GM23338 (cell line): ENCODE results near the gene FKBP5. TPM values are rescaled to one million over a fixed set of nuclear protein-coding genes. Genes with fewer than 3 reads are reported as not detected.
A peak's percentile ranks its signal among the peaks of the same experiment; 100 is the strongest.

Experiments
- ATAC-seq: fragments of 200-7000 bp; cut with Tn5 transposase; 3 replicates; pipeline ENCODE4 v1.9.1; 2020
- DNase-seq: peaks from one replicate; pipeline ENCODE4 v3.0.0-alpha.2; 2015; ENCODE audit warnings: low spot score
- H2AFZ ChIP-seq: fragments of 200-600 bp; sonication (generic); 2 replicates; pipeline ENCODE4 v1.8.0; 2016; ENCODE audit warnings: antibody characterized with exemption, mild to moderate bottlenecking, moderate library complexity
- H3F3A ChIP-seq: fragments of 200-600 bp; sonication (generic); replicated peaks from 2 replicates; pipeline ENCODE4 v1.8.0; 2017; ENCODE audit warnings: antibody characterized with exemption, mixed run types, low read depth
- H3K27ac ChIP-seq: fragments of 200-600 bp; sonication (generic); 2 replicates; pipeline ENCODE4 v1.6.1; 2016; ENCODE audit warnings: low read depth
- H3K27me3 ChIP-seq: fragments of 200-600 bp; sonication (generic); 2 replicates; pipeline ENCODE4 v1.8.0; 2016; ENCODE audit warnings: mild to moderate bottlenecking, mixed run types, moderate library complexity; ENCODE audit not compliant: insufficient read depth
- H3K36me3 ChIP-seq: fragments of 200-600 bp; sonication (generic); 2 replicates; pipeline ENCODE4 v1.8.0; 2016; ENCODE audit warnings: mild to moderate bottlenecking; ENCODE audit not compliant: insufficient read depth
- H3K4me1 ChIP-seq: fragments of 200-600 bp; sonication (generic); 2 replicates; pipeline ENCODE4 v1.8.0; 2016; ENCODE audit warnings: mild to moderate bottlenecking, moderate library complexity; ENCODE audit not compliant: insufficient read depth
- H3K4me2 ChIP-seq: fragments of 200-600 bp; sonication (generic); 2 replicates; pipeline ENCODE4 v1.7.1; 2017; ENCODE audit warnings: mixed run types
- H3K4me3 ChIP-seq: fragments of 200-600 bp; sonication (generic); 2 replicates; pipeline ENCODE4 v1.6.1; 2016; ENCODE audit warnings: mixed run types
- H3K79me2 ChIP-seq: fragments of 200-600 bp; sonication (generic); replicated peaks from 2 replicates; pipeline ENCODE4 v1.8.0; 2017; ENCODE audit warnings: mild to moderate bottlenecking; ENCODE audit not compliant: insufficient read depth
- H3K9me2 ChIP-seq: fragments of 200-600 bp; sonication (generic); 2 replicates; pipeline ENCODE4 v1.8.0; 2017; ENCODE audit not compliant: insufficient read depth
- H4K20me1 ChIP-seq: fragments of 200-600 bp; sonication (generic); replicated peaks from 2 replicates; pipeline ENCODE4 v1.8.0; 2017; ENCODE audit warnings: mild to moderate bottlenecking; ENCODE audit not compliant: insufficient read depth
- H3K27ac Mint-ChIP-seq: 2 replicates; pipeline ENCODE4 v1.8.0; 2020; ENCODE audit warnings: inconsistent platforms, mild to moderate bottlenecking, moderate library complexity, mixed read lengths
- H3K27me3 Mint-ChIP-seq: 3 replicates; pipeline ENCODE4 v1.8.0; 2022; ENCODE audit warnings: low read depth, mild to moderate bottlenecking, moderate library complexity, mixed read lengths, inconsistent platforms; ENCODE audit not compliant: insufficient read depth, poor library complexity
- H3K36me3 Mint-ChIP-seq: 3 replicates; pipeline ENCODE4 v1.8.0; 2021; ENCODE audit warnings: low read depth, mild to moderate bottlenecking, inconsistent platforms, moderate library complexity, mixed read lengths
- H3K4me1 Mint-ChIP-seq: 3 replicates; pipeline ENCODE4 v1.8.0; 2020; ENCODE audit warnings: mild to moderate bottlenecking, inconsistent platforms, mixed read lengths
- H3K4me3 Mint-ChIP-seq: 3 replicates; pipeline ENCODE4 v1.8.0; 2021; ENCODE audit warnings: moderate library complexity, mild to moderate bottlenecking, inconsistent platforms, mixed read lengths
- H3K9me3 Mint-ChIP-seq: 3 replicates; pipeline ENCODE4 v1.8.0; 2020; ENCODE audit warnings: moderate library complexity, mild to moderate bottlenecking, inconsistent platforms, mixed read lengths
- CREB1 ChIP-seq: fragments of 250-450 bp; sonication (Bioruptor Pico); IDR thresholded peaks from 2 replicates; pipeline ENCODE4 v1.5.0; 2020; ENCODE audit warnings: low read depth, mild to moderate bottlenecking, moderate library complexity
- ETS1 ChIP-seq: IDR thresholded peaks from 2 replicates; pipeline ENCODE4 v1.6.1; 2016; ENCODE audit warnings: antibody characterized with exemption
- EZH2 ChIP-seq: fragments of 200-600 bp; sonication (generic); IDR thresholded peaks from one replicate; pipeline ENCODE4 v1.8.0; 2017; ENCODE audit warnings: antibody characterized with exemption, mild to moderate bottlenecking, low read depth; ENCODE audit not compliant: unreplicated experiment
- EZH2phosphoT487 ChIP-seq: fragments of 200-600 bp; sonication (generic); IDR thresholded peaks from one replicate; pipeline ENCODE4 v1.8.1; 2018; ENCODE audit warnings: antibody characterized with exemption; ENCODE audit not compliant: unreplicated experiment
- JUNB ChIP-seq: IDR thresholded peaks from one replicate; pipeline ENCODE4 v1.6.1; 2016; ENCODE audit warnings: antibody characterized with exemption; ENCODE audit not compliant: unreplicated experiment
- NANOG ChIP-seq: IDR thresholded peaks from 2 replicates; pipeline ENCODE4 v1.6.1; 2016; ENCODE audit warnings: antibody characterized with exemption, borderline replicate concordance
- POLR2AphosphoS5 ChIP-seq: IDR thresholded peaks from 2 replicates; pipeline ENCODE4 v1.6.1; 2016; ENCODE audit warnings: antibody characterized with exemption, low read depth
- ZNF114 ChIP-seq: fragments of 250-450 bp; sonication (Bioruptor Pico); IDR thresholded peaks from 2 replicates; pipeline ENCODE4 v1.5.0; 2020; ENCODE audit warnings: mild to moderate bottlenecking, moderate library complexity
- ZNF331 ChIP-seq: fragments of 250-450 bp; sonication (Bioruptor Pico); IDR thresholded peaks from 2 replicates; pipeline ENCODE4 v1.5.0; 2020; ENCODE audit warnings: low read depth, mild to moderate bottlenecking, moderate library complexity
- polyA plus RNA-seq: library from polyadenylated mRNA; unstranded; fragments of >200 nt; fragmentation: Nextera tagmentation; extraction: Ambion mirVana; gene quantifications from 2 replicates; pipeline ENCODE4 v1.2.1, GENCODE V29; 2016
- total RNA-seq: library from RNA; depleted of rRNA; stranded (reverse); fragments of >200 nt; shearing (Covaris generic); gene quantifications from 2 replicates; pipeline ENCODE4 v1.2.3, GENCODE V29; 2014
- TF ChIP-seq, protein P1 (sequence below), 2 experiments: fragments of 200-600 bp in 1 of 2; sonication (generic) in 1 of 2; conservative IDR thresholded peaks; 2 replicates each; pipeline versions ENCODE4 v1.5.1 to v1.6.1; 2016 to 2017; ENCODE audit warnings: antibody characterized with exemption in 2 of 2, low read depth in 2 of 2, mild to moderate bottlenecking in 2 of 2, moderate library complexity in 1 of 2
- TF ChIP-seq, protein P2 (sequence below): fragments of 250-450 bp; sonication (Bioruptor Pico); IDR thresholded peaks from 2 replicates; pipeline ENCODE4 v1.5.0; 2020; ENCODE audit warnings: mild to moderate bottlenecking, moderate library complexity

FKBP5 gene
- total and polyA plus RNA-seq, 2 experiments from 2014 or later = 19.8 to 28.6 TPM

- H3K27me3 Mint-ChIP-seq = peaks cover 3% of the 10 kb centered on the region
- Histone ChIP-seq H4K20me1 (no peaks in the 10 kb centered on the region; the same call in 1 of the 2 replicates), H3K4me3 (no peak overlapping the region), H3K36me3 (no peaks in the 10 kb centered on the region; the same call in 1 of the 2 replicates), H3F3A (no peaks in the 10 kb centered on the region), H3K27me3 (no peaks in the 10 kb centered on the region), H3K9me2 (no peaks in the 10 kb centered on the region), H2AFZ (no peak overlapping the region), H3K79me2 (no peaks in the 10 kb centered on the region), H3K4me2 (no peak overlapping the region), H3K4me1 (no peaks in the 10 kb centered on the region), H3K27ac (no peak overlapping the region)
- no peak overlapping the region for H3K27ac Mint-ChIP-seq
- TF ChIP-seq CREB1 (CRISPR knock-in tag) = no peak
- TF ChIP-seq, protein P1, sequence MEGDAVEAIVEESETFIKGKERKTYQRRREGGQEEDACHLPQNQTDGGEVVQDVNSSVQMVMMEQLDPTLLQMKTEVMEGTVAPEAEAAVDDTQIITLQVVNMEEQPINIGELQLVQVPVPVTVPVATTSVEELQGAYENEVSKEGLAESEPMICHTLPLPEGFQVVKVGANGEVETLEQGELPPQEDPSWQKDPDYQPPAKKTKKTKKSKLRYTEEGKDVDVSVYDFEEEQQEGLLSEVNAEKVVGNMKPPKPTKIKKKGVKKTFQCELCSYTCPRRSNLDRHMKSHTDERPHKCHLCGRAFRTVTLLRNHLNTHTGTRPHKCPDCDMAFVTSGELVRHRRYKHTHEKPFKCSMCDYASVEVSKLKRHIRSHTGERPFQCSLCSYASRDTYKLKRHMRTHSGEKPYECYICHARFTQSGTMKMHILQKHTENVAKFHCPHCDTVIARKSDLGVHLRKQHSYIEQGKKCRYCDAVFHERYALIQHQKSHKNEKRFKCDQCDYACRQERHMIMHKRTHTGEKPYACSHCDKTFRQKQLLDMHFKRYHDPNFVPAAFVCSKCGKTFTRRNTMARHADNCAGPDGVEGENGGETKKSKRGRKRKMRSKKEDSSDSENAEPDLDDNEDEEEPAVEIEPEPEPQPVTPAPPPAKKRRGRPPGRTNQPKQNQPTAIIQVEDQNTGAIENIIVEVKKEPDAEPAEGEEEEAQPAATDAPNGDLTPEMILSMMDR (conservative IDR thresholded peaks at IDR 0.05; ENCODE audit: low read depth in 2 of 2) = peak; percentile 90 to 92
- no peak overlapping the region for H3K4me3 Mint-ChIP-seq
- peaks cover 6% of the 10 kb centered on the region; the same call in 1 of the 3 replicates for H3K36me3 Mint-ChIP-seq
- H3K4me1 Mint-ChIP-seq = peaks cover 4% of the 10 kb centered on the region; the same call in 1 of the 3 replicates
- DNase-seq = peak; percentile 91
- ATAC-seq = peak; percentile 95
- H3K9me3 Mint-ChIP-seq = no peaks in the 10 kb centered on the region
Observed at GRCh38 chr6:35583893-35584688, 104.6 kb downstream of the FKBP5 start.

- no peaks in the 10 kb centered on the region for H3K9me3 Mint-ChIP-seq
- Histone ChIP-seq H3K4me3 (no peak overlapping the region), H3K4me2 (no peak overlapping the region), H3K36me3 (no peaks in the 10 kb centered on the region), H3K9me2 (no peaks in the 10 kb centered on the region), H3K4me1 (no peaks in the 10 kb centered on the region), H3K79me2 (no peaks in the 10 kb centered on the region), H4K20me1 (no peaks in the 10 kb centered on the region; the same call in 1 of the 2 replicates), H2AFZ (no peak overlapping the region), H3F3A (no peaks in the 10 kb centered on the region), H3K27ac (no peak overlapping the region), H3K27me3 (no peaks in the 10 kb centered on the region)
- ATAC-seq = no peak
- DNase-seq = no peak
- H3K4me3 Mint-ChIP-seq = no peak overlapping the region
- TF ChIP-seq ETS1 = no peak
- TF ChIP-seq JUNB = no peak
- TF ChIP-seq, protein P2, sequence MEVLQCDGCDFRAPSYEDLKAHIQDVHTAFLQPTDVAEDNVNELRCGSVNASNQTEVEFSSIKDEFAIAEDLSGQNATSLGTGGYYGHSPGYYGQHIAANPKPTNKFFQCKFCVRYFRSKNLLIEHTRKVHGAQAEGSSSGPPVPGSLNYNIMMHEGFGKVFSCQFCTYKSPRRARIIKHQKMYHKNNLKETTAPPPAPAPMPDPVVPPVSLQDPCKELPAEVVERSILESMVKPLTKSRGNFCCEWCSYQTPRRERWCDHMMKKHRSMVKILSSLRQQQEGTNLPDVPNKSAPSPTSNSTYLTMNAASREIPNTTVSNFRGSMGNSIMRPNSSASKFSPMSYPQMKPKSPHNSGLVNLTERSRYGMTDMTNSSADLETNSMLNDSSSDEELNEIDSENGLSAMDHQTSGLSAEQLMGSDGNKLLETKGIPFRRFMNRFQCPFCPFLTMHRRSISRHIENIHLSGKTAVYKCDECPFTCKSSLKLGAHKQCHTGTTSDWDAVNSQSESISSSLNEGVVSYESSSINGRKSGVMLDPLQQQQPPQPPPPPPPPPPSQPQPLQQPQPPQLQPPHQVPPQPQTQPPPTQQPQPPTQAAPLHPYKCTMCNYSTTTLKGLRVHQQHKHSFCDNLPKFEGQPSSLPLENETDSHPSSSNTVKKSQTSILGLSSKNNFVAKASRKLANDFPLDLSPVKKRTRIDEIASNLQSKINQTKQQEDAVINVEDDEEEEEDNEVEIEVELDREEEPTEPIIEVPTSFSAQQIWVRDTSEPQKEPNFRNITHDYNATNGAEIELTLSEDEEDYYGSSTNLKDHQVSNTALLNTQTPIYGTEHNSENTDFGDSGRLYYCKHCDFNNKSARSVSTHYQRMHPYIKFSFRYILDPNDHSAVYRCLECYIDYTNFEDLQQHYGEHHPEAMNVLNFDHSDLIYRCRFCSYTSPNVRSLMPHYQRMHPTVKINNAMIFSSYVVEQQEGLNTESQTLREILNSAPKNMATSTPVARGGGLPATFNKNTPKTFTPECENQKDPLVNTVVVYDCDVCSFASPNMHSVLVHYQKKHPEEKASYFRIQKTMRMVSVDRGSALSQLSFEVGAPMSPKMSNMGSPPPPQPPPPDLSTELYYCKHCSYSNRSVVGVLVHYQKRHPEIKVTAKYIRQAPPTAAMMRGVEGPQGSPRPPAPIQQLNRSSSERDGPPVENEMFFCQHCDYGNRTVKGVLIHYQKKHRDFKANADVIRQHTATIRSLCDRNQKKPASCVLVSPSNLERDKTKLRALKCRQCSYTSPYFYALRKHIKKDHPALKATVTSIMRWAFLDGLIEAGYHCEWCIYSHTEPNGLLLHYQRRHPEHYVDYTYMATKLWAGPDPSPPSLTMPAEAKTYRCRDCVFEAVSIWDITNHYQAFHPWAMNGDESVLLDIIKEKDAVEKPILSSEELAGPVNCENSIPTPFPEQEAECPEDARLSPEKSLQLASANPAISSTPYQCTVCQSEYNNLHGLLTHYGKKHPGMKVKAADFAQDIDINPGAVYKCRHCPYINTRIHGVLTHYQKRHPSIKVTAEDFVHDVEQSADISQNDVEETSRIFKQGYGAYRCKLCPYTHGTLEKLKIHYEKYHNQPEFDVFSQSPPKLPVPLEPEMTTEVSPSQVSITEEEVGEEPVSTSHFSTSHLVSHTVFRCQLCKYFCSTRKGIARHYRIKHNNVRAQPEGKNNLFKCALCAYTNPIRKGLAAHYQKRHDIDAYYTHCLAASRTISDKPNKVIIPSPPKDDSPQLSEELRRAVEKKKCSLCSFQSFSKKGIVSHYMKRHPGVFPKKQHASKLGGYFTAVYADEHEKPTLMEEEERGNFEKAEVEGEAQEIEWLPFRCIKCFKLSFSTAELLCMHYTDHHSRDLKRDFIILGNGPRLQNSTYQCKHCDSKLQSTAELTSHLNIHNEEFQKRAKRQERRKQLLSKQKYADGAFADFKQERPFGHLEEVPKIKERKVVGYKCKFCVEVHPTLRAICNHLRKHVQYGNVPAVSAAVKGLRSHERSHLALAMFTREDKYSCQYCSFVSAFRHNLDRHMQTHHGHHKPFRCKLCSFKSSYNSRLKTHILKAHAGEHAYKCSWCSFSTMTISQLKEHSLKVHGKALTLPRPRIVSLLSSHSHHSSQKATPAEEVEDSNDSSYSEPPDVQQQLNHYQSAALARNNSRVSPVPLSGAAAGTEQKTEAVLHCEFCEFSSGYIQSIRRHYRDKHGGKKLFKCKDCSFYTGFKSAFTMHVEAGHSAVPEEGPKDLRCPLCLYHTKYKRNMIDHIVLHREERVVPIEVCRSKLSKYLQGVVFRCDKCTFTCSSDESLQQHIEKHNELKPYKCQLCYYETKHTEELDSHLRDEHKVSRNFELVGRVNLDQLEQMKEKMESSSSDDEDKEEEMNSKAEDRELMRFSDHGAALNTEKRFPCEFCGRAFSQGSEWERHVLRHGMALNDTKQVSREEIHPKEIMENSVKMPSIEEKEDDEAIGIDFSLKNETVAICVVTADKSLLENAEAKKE (CRISPR knock-in tag) = no peak
- TF ChIP-seq EZH2phosphoT487 = no peak
- TF ChIP-seq ZNF331 = no peak
- no peak for TF ChIP-seq ZNF114 (CRISPR knock-in tag)
- no peak for TF ChIP-seq EZH2
- TF ChIP-seq NANOG = no peak
- TF ChIP-seq POLR2AphosphoS5 = no peak
- H3K27me3 Mint-ChIP-seq = peaks cover 3% of the 10 kb centered on the region
- peaks cover 4% of the 10 kb centered on the region; the same call in 1 of the 3 replicates for H3K4me1 Mint-ChIP-seq
- no peak overlapping the region for H3K27ac Mint-ChIP-seq
- peaks cover 6% of the 10 kb centered on the region; the same call in 1 of the 3 replicates for H3K36me3 Mint-ChIP-seq
Observed at GRCh38 chr6:35582315-35582714, 106.4 kb downstream of the FKBP5 start.
